GM04504 (cell line): Measurements from ENCODE around the gene MAPRE2.
A peak's percentile ranks its signal among the peaks of the same experiment; 100 is the strongest.

Experiments used
- DNase-seq: peaks from one replicate; pipeline ENCODE4 v3.0.0-alpha.2; 2012; ENCODE audit warnings: low read depth

Gene MAPRE2

GRCh38 chr18:35180455-35180854, 139.2 kb downstream of the MAPRE2 start:
- DNase-seq = no peak

GRCh38 chr18:35182151-35182550, 140.9 kb downstream of the MAPRE2 start:
- DNase-seq = peak; percentile 51

DNA sequence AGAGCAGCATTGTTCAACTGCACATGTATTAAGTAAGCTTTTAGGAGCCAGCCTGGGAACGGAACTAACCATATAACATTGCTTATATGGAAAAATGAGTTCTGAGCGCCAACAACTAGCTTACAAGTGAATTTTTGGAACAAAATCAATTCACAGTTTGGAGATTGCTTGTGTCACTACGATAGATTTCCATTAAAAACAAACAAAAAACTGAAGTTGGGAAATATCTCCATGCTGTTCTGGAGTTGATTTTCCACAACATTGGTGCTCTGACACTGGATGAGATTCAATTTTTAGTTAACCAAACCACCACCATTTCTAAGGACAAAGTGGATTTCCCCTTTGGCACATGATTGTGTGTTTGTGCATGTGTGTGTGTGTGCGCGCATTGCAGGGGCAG, 142.7 kb downstream of the MAPRE2 start:
- no peak for DNase-seq

- DNase-seq = no peak
Observed at GRCh38 chr18:35185771-35186170, 144.6 kb downstream of the MAPRE2 start.

- no peak for DNase-seq
Observed at GRCh38 chr18:35186291-35187034, 145.2 kb downstream of the MAPRE2 start.

DNA sequence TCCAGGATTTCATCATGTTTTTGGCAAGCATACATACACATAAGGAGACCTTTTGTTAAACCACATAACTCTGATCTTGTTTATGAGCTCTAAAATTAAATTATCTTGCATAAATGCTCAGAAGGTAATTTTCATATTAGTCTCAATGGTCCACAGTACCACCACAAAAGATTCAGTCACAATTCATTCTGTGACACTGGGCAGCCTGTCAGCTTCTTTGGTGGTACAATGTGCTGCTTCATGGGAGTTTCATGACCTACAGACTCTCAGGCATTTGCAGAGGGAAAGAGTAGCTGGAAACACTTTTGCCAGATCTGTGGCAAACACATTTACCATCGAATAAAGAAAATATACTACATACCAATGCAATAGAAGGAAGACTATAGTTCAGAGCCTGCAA, 148.3 kb downstream of the MAPRE2 start:
- DNase-seq = no peak

DNA sequence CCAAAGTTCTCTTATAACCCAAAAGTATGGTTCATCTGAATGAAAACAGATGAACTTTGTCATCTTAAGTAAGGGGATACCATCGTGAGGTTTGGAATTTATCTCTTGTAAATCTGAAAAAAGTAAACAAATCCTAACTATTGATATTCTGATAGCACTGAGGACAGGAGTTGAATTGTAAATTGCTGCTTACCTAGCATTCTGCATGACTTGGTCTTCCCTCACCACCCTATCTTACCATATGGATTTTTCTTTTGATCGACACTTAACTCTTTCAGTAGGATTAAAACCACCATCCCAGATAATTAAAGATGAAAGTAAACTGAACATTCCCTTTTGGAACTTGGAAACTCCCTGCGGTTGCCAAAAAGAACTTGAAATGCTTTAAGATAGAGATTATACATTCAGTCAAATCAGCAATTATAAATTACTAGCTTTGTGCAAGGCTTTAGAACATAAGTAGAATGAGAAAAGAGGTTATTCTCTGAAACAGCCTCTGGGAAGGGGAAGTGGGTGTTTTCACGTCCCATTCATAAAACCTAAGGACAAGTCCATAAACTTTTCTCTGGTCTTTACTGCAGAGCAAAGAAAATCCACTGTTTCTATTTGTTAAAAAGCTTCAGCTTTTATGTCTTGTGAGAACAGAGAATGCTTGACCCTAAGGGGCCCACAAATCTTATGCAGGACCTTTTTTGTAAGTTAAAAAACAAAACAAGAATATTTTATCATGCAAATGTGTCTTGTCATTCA, 149.9 kb downstream of the MAPRE2 start:
- DNase-seq = no peak

DNA sequence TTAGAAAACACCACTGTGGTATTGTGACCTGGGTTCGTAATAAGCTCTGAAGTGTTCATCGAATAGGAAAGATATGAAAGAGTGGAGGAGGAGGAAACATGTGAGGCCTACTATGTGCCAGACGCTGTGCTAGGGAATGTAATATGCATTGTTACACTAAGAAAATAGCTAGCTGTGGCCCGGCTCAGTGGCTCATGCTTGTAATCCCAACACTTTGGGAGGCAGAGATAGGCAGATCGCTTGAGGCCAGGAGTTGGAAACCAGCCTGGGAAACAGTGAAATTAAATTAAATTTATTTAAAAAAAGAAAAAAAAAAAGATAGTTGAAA, 150.4 kb downstream of the MAPRE2 start:
- DNase-seq = no peak

DNA sequence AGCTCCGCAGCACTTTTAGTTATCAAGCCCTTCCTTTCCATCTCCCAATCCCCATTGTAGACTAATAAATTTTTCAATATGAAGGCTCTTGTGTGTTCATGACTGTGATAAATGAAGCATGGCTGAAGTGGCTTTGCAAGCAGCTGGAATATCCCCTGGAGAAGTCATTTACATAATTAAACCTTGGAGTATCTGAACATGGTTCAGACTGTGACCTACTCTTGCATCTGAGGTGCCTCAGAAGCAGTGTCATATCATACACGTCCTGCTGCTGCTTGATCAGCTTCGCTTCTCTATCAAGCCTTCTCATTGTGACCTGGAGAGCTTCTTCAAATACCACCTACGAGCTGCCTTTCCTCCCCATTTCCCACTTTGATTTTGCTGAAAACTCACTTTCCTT, 151.2 kb downstream of the MAPRE2 start:
- DNase-seq = no peak
